CD4-positive, alpha-beta T cell (primary cell): ENCODE measurements around the gene SV2C. TPM values are rescaled to one million over a fixed set of nuclear protein-coding genes. Genes with fewer than 3 reads are reported as not detected.

Experiments
- ATAC-seq: fragments of 200-7000 bp; cut with Tn5 transposase; one replicate; pipeline ENCODE4 v1.10.0; 2022; ENCODE audit warnings: mild to moderate bottlenecking; ENCODE audit not compliant: poor library complexity
- CTCF ChIA-PET: fragments of 350-600 bp; sonication (Branson Sonifier 250); formaldehyde crosslinking; loops from one replicate; lab custom pipeline; 2021; ENCODE audit warnings: antibody characterized with exemption, inconsistent platforms; lab: Charles Lee
- POLR2A ChIA-PET: fragments of 350-600 bp; sonication (Branson Sonifier 250); formaldehyde crosslinking; loops from one replicate; lab custom pipeline; 2021; ENCODE audit warnings: antibody characterized with exemption, inconsistent platforms; lab: Charles Lee
- DNase-seq, 14 experiments: peaks; one replicate each; pipeline ENCODE4 v3.0.0-alpha.2; 2013 to 2020; ENCODE audit warnings: mixed read lengths in 2 of 14
- H3K27ac ChIP-seq, 2 donors: one replicate each; pipeline versions ENCODE4 v1.5.1 to v1.7.0; 2013; ENCODE audit warnings: low read length in 2 of 2, low read depth in 1 of 2, mild to moderate bottlenecking in 1 of 2
- H3K27me3 ChIP-seq, 2 experiments: 1 replicate in 1 of 2; 2 replicates in 1 of 2; pipeline versions ENCODE4 v1.6.1 to v1.7.0; 2013; ENCODE audit warnings: low read length in 2 of 2, control low read depth in 1 of 2, mild to moderate bottlenecking in 1 of 2, moderate library complexity in 1 of 2; ENCODE audit not compliant: insufficient read depth in 2 of 2, control insufficient read depth in 1 of 2
- H3K36me3 ChIP-seq: one replicate; pipeline ENCODE4 v1.6.1; 2013; ENCODE audit warnings: low read length, control low read depth; ENCODE audit not compliant: insufficient read depth
- H3K4me1 ChIP-seq: one replicate; pipeline ENCODE4 v1.6.1; 2013; ENCODE audit warnings: low read length, control low read depth; ENCODE audit not compliant: insufficient read depth
- H3K4me3 ChIP-seq: one replicate; pipeline ENCODE4 v1.5.1; 2013; ENCODE audit warnings: mild to moderate bottlenecking, low read length, moderate library complexity
- H3K9me3 ChIP-seq, 2 experiments: 1 replicate in 1 of 2; 2 replicates in 1 of 2; pipeline versions ENCODE4 v1.6.1 to v1.7.0; 2013; ENCODE audit warnings: low read length in 2 of 2, mild to moderate bottlenecking in 2 of 2, control low read depth in 1 of 2, moderate library complexity in 1 of 2; ENCODE audit not compliant: control insufficient read depth in 1 of 2, insufficient read depth in 1 of 2
- H3K27ac Mint-ChIP-seq: one replicate; pipeline ENCODE4 v1.8.0; 2020; ENCODE audit warnings: mixed read lengths
- H3K27me3 Mint-ChIP-seq: one replicate; pipeline ENCODE4 v1.8.0; 2021; ENCODE audit warnings: mixed read lengths
- H3K36me3 Mint-ChIP-seq: one replicate; pipeline ENCODE4 v1.8.0; 2021; ENCODE audit warnings: low read depth, mixed read lengths
- H3K4me1 Mint-ChIP-seq: one replicate; pipeline ENCODE4 v1.8.0; 2021; ENCODE audit warnings: low read depth, mixed read lengths
- H3K4me3 Mint-ChIP-seq: one replicate; pipeline ENCODE4 v1.8.0; 2020; ENCODE audit warnings: mild to moderate bottlenecking, mixed read lengths
- H3K9me3 Mint-ChIP-seq: one replicate; pipeline ENCODE4 v1.8.0; 2020; ENCODE audit warnings: mixed read lengths
- CTCF ChIP-seq: fragments of 200-600 bp; IDR thresholded peaks from one replicate; pipeline ENCODE4 v1.8.0; 2022; ENCODE audit warnings: antibody characterized with exemption, mild to moderate bottlenecking
- intact Hi-C, 2 experiments: fragments of 100-400 bp; cut with DNase I in 1 of 2; cut with micrococcal nuclease in 1 of 2; formaldehyde crosslinking; loops; one replicate each; pipeline versions ENCODE4 v1.15.1 to v1.9.0; 2023 to 2025; cut with DNase I, micrococcal nuclease
- total RNA-seq, 174 experiments: library from RNA in 2 of 174; stranded (reverse) in 2 of 174; gene quantifications; one replicate each; pipeline ENCODE4 v1.2.3 and lab custom pipeline; 2021 to 2026

SV2C gene
- total RNA-seq, 2 experiments from 2014 or later: 0.03 to 0.08 TPM

- POLR2A ChIA-PET: no interaction called here
- no peaks in the 10 kb centered on the region for H3K4me1 ChIP-seq
- H3K27ac Mint-ChIP-seq: no peak overlapping the region
- CTCF ChIA-PET: no interaction called here
- no peaks in the 10 kb centered on the region for H3K9me3 Mint-ChIP-seq
- no peaks in the 10 kb centered on the region for H3K4me1 Mint-ChIP-seq
- H3K4me3 Mint-ChIP-seq: no peak overlapping the region
- DNase-seq (no peak), ATAC-seq (no peak)
- peaks cover 0 to 4% of the 10 kb centered on the region in 2 experiments for H3K27me3 ChIP-seq
- TF ChIP-seq CTCF: no peak
- no peak overlapping the region for H3K27ac ChIP-seq
- H3K36me3 Mint-ChIP-seq: no peaks in the 10 kb centered on the region
- H3K9me3 ChIP-seq: no peaks in the 10 kb centered on the region
- H3K4me3 ChIP-seq: no peak overlapping the region
- intact Hi-C loops: no loop called here
- no peaks in the 10 kb centered on the region for H3K36me3 ChIP-seq
- H3K27me3 Mint-ChIP-seq: peaks cover 25% of the 10 kb centered on the region
These were observed 51.5 kb downstream of the SV2C start for GRCh38 chr5:76134646-76135045.

- no peaks in the 10 kb centered on the region for H3K9me3 ChIP-seq
- POLR2A ChIA-PET: interaction anchor here (0.6 kb wide), 1 partner anchor 358 kb away, joined by 3 read pairs; no protein-coding TSS in a partner anchor
- H3K4me1 ChIP-seq: no peaks in the 10 kb centered on the region
- CTCF ChIA-PET: interaction anchor here (0.5 to 0.6 kb wide), 2 partner anchors 379 to 1789 kb away, joined by 3 to 4 read pairs; no protein-coding TSS in a partner anchor
- H3K27me3 ChIP-seq: peaks cover 0 to 4% of the 10 kb centered on the region in 2 experiments
- H3K4me1 Mint-ChIP-seq: no peaks in the 10 kb centered on the region
- no peak overlapping the region for H3K4me3 ChIP-seq
- H3K9me3 Mint-ChIP-seq: no peaks in the 10 kb centered on the region
- ATAC-seq (no peak), DNase-seq (no peak)
- H3K4me3 Mint-ChIP-seq: no peak overlapping the region
- H3K27ac ChIP-seq: no peak overlapping the region
- H3K36me3 Mint-ChIP-seq: no peaks in the 10 kb centered on the region
- no peak for TF ChIP-seq CTCF
- H3K36me3 ChIP-seq: no peaks in the 10 kb centered on the region
- intact Hi-C loops: no loop called here
- no peak overlapping the region for H3K27ac Mint-ChIP-seq
- peaks cover 19% of the 10 kb centered on the region for H3K27me3 Mint-ChIP-seq
These were observed 54.8 kb downstream of the SV2C start for GRCh38 chr5:76137887-76138542.

GRCh38 chr5:76143884-76144283 lies 60.7 kb downstream of the SV2C start:
- CTCF ChIA-PET: no interaction called here
- intact Hi-C loops: loop anchor here in 1 of 2 experiments (2.0 kb wide), 1 partner anchor 59 kb away; no protein-coding TSS in a partner anchor
- H3K4me1 ChIP-seq: no peaks in the 10 kb centered on the region

More at GRCh38 chr5:76143884-76144283, 60.7 kb downstream of the SV2C start:
- H3K27ac ChIP-seq: no peak overlapping the region
- Mint-ChIP-seq H3K4me3 (no peak overlapping the region), H3K27me3 (peaks cover 4% of the 10 kb centered on the region), H3K36me3 (no peaks in the 10 kb centered on the region), H3K4me1 (no peaks in the 10 kb centered on the region), H3K9me3 (no peaks in the 10 kb centered on the region), H3K27ac (no peak overlapping the region)
- H3K4me3 ChIP-seq: no peak overlapping the region
- ATAC-seq (no peak), DNase-seq (no peak)
- H3K9me3 ChIP-seq: no peaks in the 10 kb centered on the region
- H3K27me3 ChIP-seq: peaks cover 0 to 4% of the 10 kb centered on the region in 2 experiments
- no peak for TF ChIP-seq CTCF
- H3K36me3 ChIP-seq: no peaks in the 10 kb centered on the region
- POLR2A ChIA-PET: no interaction called here
